Mesothelial cell of epicardium (in vitro differentiated cells): Measurements from ENCODE around the gene ETHE1. TPM values are rescaled to one million over a fixed set of nuclear protein-coding genes. Genes with fewer than 3 reads are reported as not detected.

Experiments
- DNase-seq, 2 experiments: peaks; one replicate each; pipeline ENCODE4 v3.0.0; 2021; ENCODE audit warnings: low spot score in 2 of 2; ENCODE audit not compliant: unreplicated experiment in 2 of 2
- H3K27ac Mint-ChIP-seq: 2 replicates; pipeline ENCODE4 v1.8.0; 2021; ENCODE audit warnings: mixed read lengths
- H3K27me3 Mint-ChIP-seq: 2 replicates; pipeline ENCODE4 v1.8.0; 2021; ENCODE audit warnings: low read depth, mixed read lengths
- H3K36me3 Mint-ChIP-seq: 2 replicates; pipeline ENCODE4 v1.8.0; 2021; ENCODE audit warnings: mixed read lengths
- H3K4me1 Mint-ChIP-seq: 2 replicates; pipeline ENCODE4 v1.8.0; 2021; ENCODE audit warnings: mixed read lengths
- H3K4me3 Mint-ChIP-seq: 2 replicates; pipeline ENCODE4 v1.8.0; 2021; ENCODE audit warnings: mild to moderate bottlenecking, moderate library complexity, mixed read lengths
- H3K9me3 Mint-ChIP-seq: 2 replicates; pipeline ENCODE4 v1.8.0; 2021; ENCODE audit warnings: mixed read lengths
- CTCF ChIP-seq: fragments of 200-600 bp; sonication (generic); IDR thresholded peaks from one replicate; pipeline ENCODE4 v1.5.0; 2021; ENCODE audit warnings: antibody characterized with exemption; ENCODE audit not compliant: unreplicated experiment
- total RNA-seq: library from RNA; stranded (reverse); gene quantifications from 3 replicates; pipeline ENCODE4 v1.2.1, GENCODE V29; 2021

The ETHE1 gene
- total RNA-seq, 1 donor from 2014 or later, result 27.9 TPM

- Mint-ChIP-seq H3K36me3 (no peaks in the 10 kb centered on the region), H3K4me1 (peaks cover 16% of the 10 kb centered on the region), H3K27me3 (peaks cover 13% of the 10 kb centered on the region), H3K27ac (no peak overlapping the region), H3K4me3 (no peak overlapping the region), H3K9me3 (no peaks in the 10 kb centered on the region)
- TF ChIP-seq CTCF, result no peak
- DNase-seq, result no peak
Measured at GRCh38 chr19:43468354-43469159, 58.4 kb downstream of the ETHE1 start.

- DNase-seq, result no peak
- Mint-ChIP-seq H3K4me3 (no peak overlapping the region), H3K36me3 (no peaks in the 10 kb centered on the region), H3K27me3 (peaks cover 13% of the 10 kb centered on the region), H3K27ac (no peak overlapping the region), H3K9me3 (no peaks in the 10 kb centered on the region), H3K4me1 (peaks cover 16% of the 10 kb centered on the region)
- TF ChIP-seq CTCF, result no peak
Measured at GRCh38 chr19:43467730-43468129, 59.3 kb downstream of the ETHE1 start.

- no peak for DNase-seq
- Mint-ChIP-seq H3K4me3 (no peak overlapping the region), H3K4me1 (peaks cover 16% of the 10 kb centered on the region), H3K27me3 (peaks cover 15% of the 10 kb centered on the region), H3K27ac (no peak overlapping the region), H3K9me3 (no peaks in the 10 kb centered on the region), H3K36me3 (no peaks in the 10 kb centered on the region)
- TF ChIP-seq CTCF, result no peak
Measured at GRCh38 chr19:43467276-43467675, 59.7 kb downstream of the ETHE1 start.

- peaks cover 16% of the 10 kb centered on the region for H3K4me1 Mint-ChIP-seq
- no peak overlapping the region for H3K27ac Mint-ChIP-seq
- no peak for DNase-seq
- H3K4me3 Mint-ChIP-seq, result no peak overlapping the region
- H3K27me3 Mint-ChIP-seq, result peaks cover 19% of the 10 kb centered on the region
- TF ChIP-seq CTCF, result no peak
- no peaks in the 10 kb centered on the region for H3K36me3 Mint-ChIP-seq
- no peaks in the 10 kb centered on the region for H3K9me3 Mint-ChIP-seq
Measured at GRCh38 chr19:43466793-43467192, 60.2 kb downstream of the ETHE1 start.

GRCh38 chr19:43465468-43466120 is 61.4 kb downstream of the ETHE1 start, which contains the start of gene LYPD3:
Gene LYPD3 (minus strand): TSS chr19:43465608. CDS start chr19:43465571, 37 bp downstream.
- peaks cover 8% of the 10 kb centered on the region for H3K4me1 Mint-ChIP-seq
- no peaks in the 10 kb centered on the region for H3K9me3 Mint-ChIP-seq
- H3K27me3 Mint-ChIP-seq, result peaks cover 30% of the 10 kb centered on the region
- peak within 1 kb of the TSS; percentile 92 for H3K4me3 Mint-ChIP-seq
- peak within 1 kb of the TSS; percentile 67 for H3K27ac Mint-ChIP-seq
- no peak for DNase-seq
- peaks cover 6% of the 10 kb centered on the region for H3K36me3 Mint-ChIP-seq
- TF ChIP-seq CTCF, result no peak
